Measurements from ENCODE around the gene RAVER1. TPM values are rescaled to one million over a fixed set of nuclear protein-coding genes. Genes with fewer than 3 reads are reported as not detected.

Gene RAVER1
- total and polyA plus RNA-seq, 2 of the 8 experiments (the other 6 are each of a cell fraction or from before 2014, with no cell fraction given) = 5.7 to 70.5 TPM

DNA sequence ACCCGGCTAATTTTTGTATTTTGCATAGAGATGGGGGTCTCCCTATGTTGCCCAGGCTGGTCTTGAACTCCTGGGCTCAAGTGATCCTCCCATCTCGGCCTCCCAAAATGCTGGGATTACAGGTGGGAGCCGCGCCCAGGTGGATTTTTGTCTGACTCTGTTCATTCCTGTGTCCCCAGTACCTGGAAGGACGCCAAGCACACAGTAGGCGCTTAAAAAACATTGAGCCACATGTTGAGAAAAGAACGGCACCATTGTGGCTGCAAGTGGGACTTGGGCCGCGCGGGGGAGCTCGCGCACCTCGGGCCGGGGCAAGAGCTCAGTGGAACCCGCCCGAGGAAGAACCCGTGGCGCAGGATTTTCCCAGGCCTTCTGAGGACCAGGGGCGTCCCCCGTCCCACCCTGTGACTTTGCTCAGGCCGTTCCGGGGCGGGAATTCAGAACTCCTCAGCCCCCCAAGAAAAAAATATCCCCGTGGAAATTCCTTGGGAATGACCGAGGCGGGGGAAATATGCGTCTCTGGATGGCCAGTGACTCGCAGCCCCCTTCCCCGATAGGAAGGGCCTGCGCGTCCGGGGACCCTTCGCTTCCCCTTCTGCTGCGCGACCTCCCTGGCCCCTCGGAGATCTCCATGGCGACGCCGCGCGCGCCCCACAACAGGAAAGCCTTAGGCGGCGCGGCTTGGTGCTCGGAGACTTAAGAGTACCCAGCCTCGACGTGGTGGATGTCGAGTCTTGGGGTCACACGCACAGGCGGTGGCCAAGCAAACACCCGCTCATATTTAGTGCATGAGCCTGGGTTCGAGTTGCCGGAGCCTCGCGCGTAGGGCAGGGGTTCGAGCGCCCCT, 63.8 kb downstream of the RAVER1 start (continued):
- TF ChIP-seq, protein P1, sequence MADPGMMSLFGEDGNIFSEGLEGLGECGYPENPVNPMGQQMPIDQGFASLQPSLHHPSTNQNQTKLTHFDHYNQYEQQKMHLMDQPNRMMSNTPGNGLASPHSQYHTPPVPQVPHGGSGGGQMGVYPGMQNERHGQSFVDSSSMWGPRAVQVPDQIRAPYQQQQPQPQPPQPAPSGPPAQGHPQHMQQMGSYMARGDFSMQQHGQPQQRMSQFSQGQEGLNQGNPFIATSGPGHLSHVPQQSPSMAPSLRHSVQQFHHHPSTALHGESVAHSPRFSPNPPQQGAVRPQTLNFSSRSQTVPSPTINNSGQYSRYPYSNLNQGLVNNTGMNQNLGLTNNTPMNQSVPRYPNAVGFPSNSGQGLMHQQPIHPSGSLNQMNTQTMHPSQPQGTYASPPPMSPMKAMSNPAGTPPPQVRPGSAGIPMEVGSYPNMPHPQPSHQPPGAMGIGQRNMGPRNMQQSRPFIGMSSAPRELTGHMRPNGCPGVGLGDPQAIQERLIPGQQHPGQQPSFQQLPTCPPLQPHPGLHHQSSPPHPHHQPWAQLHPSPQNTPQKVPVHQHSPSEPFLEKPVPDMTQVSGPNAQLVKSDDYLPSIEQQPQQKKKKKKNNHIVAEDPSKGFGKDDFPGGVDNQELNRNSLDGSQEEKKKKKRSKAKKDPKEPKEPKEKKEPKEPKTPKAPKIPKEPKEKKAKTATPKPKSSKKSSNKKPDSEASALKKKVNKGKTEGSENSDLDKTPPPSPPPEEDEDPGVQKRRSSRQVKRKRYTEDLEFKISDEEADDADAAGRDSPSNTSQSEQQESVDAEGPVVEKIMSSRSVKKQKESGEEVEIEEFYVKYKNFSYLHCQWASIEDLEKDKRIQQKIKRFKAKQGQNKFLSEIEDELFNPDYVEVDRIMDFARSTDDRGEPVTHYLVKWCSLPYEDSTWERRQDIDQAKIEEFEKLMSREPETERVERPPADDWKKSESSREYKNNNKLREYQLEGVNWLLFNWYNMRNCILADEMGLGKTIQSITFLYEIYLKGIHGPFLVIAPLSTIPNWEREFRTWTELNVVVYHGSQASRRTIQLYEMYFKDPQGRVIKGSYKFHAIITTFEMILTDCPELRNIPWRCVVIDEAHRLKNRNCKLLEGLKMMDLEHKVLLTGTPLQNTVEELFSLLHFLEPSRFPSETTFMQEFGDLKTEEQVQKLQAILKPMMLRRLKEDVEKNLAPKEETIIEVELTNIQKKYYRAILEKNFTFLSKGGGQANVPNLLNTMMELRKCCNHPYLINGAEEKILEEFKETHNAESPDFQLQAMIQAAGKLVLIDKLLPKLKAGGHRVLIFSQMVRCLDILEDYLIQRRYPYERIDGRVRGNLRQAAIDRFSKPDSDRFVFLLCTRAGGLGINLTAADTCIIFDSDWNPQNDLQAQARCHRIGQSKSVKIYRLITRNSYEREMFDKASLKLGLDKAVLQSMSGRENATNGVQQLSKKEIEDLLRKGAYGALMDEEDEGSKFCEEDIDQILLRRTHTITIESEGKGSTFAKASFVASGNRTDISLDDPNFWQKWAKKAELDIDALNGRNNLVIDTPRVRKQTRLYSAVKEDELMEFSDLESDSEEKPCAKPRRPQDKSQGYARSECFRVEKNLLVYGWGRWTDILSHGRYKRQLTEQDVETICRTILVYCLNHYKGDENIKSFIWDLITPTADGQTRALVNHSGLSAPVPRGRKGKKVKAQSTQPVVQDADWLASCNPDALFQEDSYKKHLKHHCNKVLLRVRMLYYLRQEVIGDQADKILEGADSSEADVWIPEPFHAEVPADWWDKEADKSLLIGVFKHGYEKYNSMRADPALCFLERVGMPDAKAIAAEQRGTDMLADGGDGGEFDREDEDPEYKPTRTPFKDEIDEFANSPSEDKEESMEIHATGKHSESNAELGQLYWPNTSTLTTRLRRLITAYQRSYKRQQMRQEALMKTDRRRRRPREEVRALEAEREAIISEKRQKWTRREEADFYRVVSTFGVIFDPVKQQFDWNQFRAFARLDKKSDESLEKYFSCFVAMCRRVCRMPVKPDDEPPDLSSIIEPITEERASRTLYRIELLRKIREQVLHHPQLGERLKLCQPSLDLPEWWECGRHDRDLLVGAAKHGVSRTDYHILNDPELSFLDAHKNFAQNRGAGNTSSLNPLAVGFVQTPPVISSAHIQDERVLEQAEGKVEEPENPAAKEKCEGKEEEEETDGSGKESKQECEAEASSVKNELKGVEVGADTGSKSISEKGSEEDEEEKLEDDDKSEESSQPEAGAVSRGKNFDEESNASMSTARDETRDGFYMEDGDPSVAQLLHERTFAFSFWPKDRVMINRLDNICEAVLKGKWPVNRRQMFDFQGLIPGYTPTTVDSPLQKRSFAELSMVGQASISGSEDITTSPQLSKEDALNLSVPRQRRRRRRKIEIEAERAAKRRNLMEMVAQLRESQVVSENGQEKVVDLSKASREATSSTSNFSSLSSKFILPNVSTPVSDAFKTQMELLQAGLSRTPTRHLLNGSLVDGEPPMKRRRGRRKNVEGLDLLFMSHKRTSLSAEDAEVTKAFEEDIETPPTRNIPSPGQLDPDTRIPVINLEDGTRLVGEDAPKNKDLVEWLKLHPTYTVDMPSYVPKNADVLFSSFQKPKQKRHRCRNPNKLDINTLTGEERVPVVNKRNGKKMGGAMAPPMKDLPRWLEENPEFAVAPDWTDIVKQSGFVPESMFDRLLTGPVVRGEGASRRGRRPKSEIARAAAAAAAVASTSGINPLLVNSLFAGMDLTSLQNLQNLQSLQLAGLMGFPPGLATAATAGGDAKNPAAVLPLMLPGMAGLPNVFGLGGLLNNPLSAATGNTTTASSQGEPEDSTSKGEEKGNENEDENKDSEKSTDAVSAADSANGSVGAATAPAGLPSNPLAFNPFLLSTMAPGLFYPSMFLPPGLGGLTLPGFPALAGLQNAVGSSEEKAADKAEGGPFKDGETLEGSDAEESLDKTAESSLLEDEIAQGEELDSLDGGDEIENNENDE (IDR thresholded peaks at IDR 0.05; ENCODE audit: insufficient replicate concordance, low read length) = no peak
- TF ChIP-seq SAP30 (IDR thresholded peaks at IDR 0.05; ENCODE audit: insufficient read depth, insufficient replicate concordance, low read length) (no peak), FOSL1 (IDR thresholded peaks at IDR 0.05; ENCODE audit: insufficient read depth, low read depth, low read length) (no peak), HDAC2 (IDR thresholded peaks at IDR 0.05; ENCODE audit: borderline replicate concordance in 1 of 2, low read depth in 2 of 2, low read length in 2 of 2) (peak; percentile 31 to 47; a peak in 1 of 4 replicates), ZNF274 (IDR thresholded peaks at IDR 0.05; ENCODE audit: borderline replicate concordance, extremely low read depth, low read length) (no peak), SP2 (IDR thresholded peaks at IDR 0.05; ENCODE audit: low read length) (no peak), RBBP5 (IDR thresholded peaks at IDR 0.05; ENCODE audit: borderline replicate concordance, low read depth, low read length) (no peak), NANOG (IDR thresholded peaks at IDR 0.05; ENCODE audit: insufficient read depth, low read depth, low read length, poor library complexity, severe bottlenecking) (peak; percentile 30), POLR2A (IDR thresholded peaks at IDR 0.05; ENCODE audit: control extremely low read depth in 1 of 2, low read depth in 2 of 2, low read length in 2 of 2) (no peak)

All from H1 (cell line).